HepG2 (cell line): ENCODE measurements around the gene ABHD12. TPM values are rescaled to one million over a fixed set of nuclear protein-coding genes. Genes with fewer than 3 reads are reported as not detected.
A peak's percentile ranks its signal among the peaks of the same experiment; 100 is the strongest.

ENCODE experiments used
- ATF7-NPFF ChIP-seq: sonication (generic); formaldehyde crosslinking; IDR thresholded peaks from 2 replicates; pipeline ENCODE4 v1.8.1; 2023; ENCODE audit warnings: mild to moderate bottlenecking, low read depth, missing genetic modification reagents, moderate library complexity
- CEBPG ChIP-seq: IDR thresholded peaks from 2 replicates; pipeline ENCODE4 v1.6.1; 2016
- CENPT ChIP-seq: sonication (generic); formaldehyde crosslinking; IDR thresholded peaks from 2 replicates; pipeline ENCODE4 v1.8.0; 2022; ENCODE audit warnings: low read depth, mild to moderate bottlenecking, moderate library complexity, missing genetic modification reagents
- ESRRA ChIP-seq: sonication (generic); formaldehyde crosslinking; IDR thresholded peaks from 2 replicates; pipeline ENCODE4 v1.5.1; 2020; ENCODE audit warnings: mild to moderate bottlenecking, low read depth, missing genetic modification reagents
- GTF3A ChIP-seq: sonication (generic); formaldehyde crosslinking; conservative IDR thresholded peaks from 2 replicates; pipeline ENCODE4 v1.4.0; 2020; ENCODE audit warnings: mild to moderate bottlenecking, missing genetic modification reagents
- MLLT10 ChIP-seq: sonication (generic); formaldehyde crosslinking; IDR thresholded peaks from 2 replicates; pipeline ENCODE4 v1.4.0; 2020; ENCODE audit warnings: missing genetic modification reagents
- NR2F6 ChIP-seq, 2 experiments: IDR thresholded peaks; 2 replicates each; pipeline ENCODE4 v1.6.1; 2016; ENCODE audit warnings: antibody characterized with exemption in 1 of 2, mild to moderate bottlenecking in 1 of 2
- RBM22 ChIP-seq: fragments of 200-400 bp; formaldehyde crosslinking; optimal IDR thresholded peaks from 2 replicates; pipeline ENCODE3; 2017; ENCODE audit warnings: mild to moderate bottlenecking, low read length, moderate library complexity
- SNAPC2 ChIP-seq: sonication (generic); formaldehyde crosslinking; IDR thresholded peaks from 2 replicates; pipeline ENCODE4 v1.8.1; 2022; ENCODE audit warnings: mild to moderate bottlenecking, missing genetic modification reagents
- TCF12 ChIP-seq, 2 experiments: fragments of 450-650 bp in 1 of 2; sonication (generic) in 1 of 2; formaldehyde crosslinking in 1 of 2; IDR thresholded peaks; 2 replicates each; pipeline versions ENCODE4 v1.6.1 to v1.8.0; 2017 to 2022; ENCODE audit warnings: antibody characterized with exemption in 1 of 2, mild to moderate bottlenecking in 1 of 2, missing genetic modification reagents in 1 of 2, moderate library complexity in 1 of 2
- ZFP41 ChIP-seq: sonication (generic); formaldehyde crosslinking; IDR thresholded peaks from 2 replicates; pipeline ENCODE4 v1.4.0; 2020; ENCODE audit warnings: mild to moderate bottlenecking, missing genetic modification reagents, borderline replicate concordance
- ZNF264 ChIP-seq: sonication (generic); formaldehyde crosslinking; IDR thresholded peaks from 2 replicates; pipeline ENCODE4 v1.4.0; 2020; ENCODE audit warnings: missing genetic modification reagents
- ZNF446 ChIP-seq: sonication (generic); formaldehyde crosslinking; IDR thresholded peaks from 2 replicates; pipeline ENCODE4 v1.5.0; 2020; ENCODE audit warnings: mild to moderate bottlenecking, missing genetic modification reagents
- ZNF773 ChIP-seq: sonication (generic); formaldehyde crosslinking; IDR thresholded peaks from 2 replicates; pipeline ENCODE4 v1.4.0; 2020; ENCODE audit warnings: missing genetic modification reagents, borderline replicate concordance
- polyA plus RNA-seq, 8 experiments: library from polyadenylated mRNA; depleted of rRNA in 3 of 8; stranded (reverse) in 7 of 8; unstranded in 1 of 8; fragments of >200 nt; fragmentation: Illumina TruSeq in 4 of 8; extraction: Trizol in 4 of 8; gene quantifications; 2 replicates each; pipeline versions ENCODE4 v1.2.1 to v1.2.3, GENCODE V29; 2011 to 2016; ENCODE audit warnings: low read depth in 4 of 8, missing spikeins in 1 of 8, mixed read lengths in 1 of 8; ENCODE audit not compliant: insufficient read depth in 1 of 8
- total RNA-seq, 5 experiments: library from RNA; depleted of rRNA; stranded (reverse); fragments of >200 nt; fragmentation: Illumina TruSeq; extraction: Trizol; gene quantifications; 2 replicates each; pipeline ENCODE4 v1.2.3, GENCODE V29; 2016; ENCODE audit warnings: low read depth in 1 of 5
- TF ChIP-seq, protein P1 (sequence below): sonication (generic); formaldehyde crosslinking; IDR thresholded peaks from 2 replicates; pipeline ENCODE4 v1.8.0; 2022; ENCODE audit warnings: missing genetic modification reagents, mild to moderate bottlenecking, moderate library complexity, borderline replicate concordance
- TF ChIP-seq, protein P2 (sequence below): sonication (generic); formaldehyde crosslinking; IDR thresholded peaks from 2 replicates; pipeline ENCODE4 v1.5.0; 2020; ENCODE audit warnings: missing genetic modification reagents
- TF ChIP-seq, protein P3 (sequence below): sonication (generic); formaldehyde crosslinking; IDR thresholded peaks from 2 replicates; pipeline ENCODE4 v1.8.1; 2023; ENCODE audit warnings: mild to moderate bottlenecking, missing genetic modification reagents
- TF ChIP-seq, protein P4 (sequence below): sonication (generic); formaldehyde crosslinking; IDR thresholded peaks from 2 replicates; pipeline ENCODE4 v1.5.0; 2020; ENCODE audit warnings: mild to moderate bottlenecking, missing genetic modification reagents

Gene ABHD12
- total and polyA plus RNA-seq, 2 of the 13 experiments (the other 11 are each of a cell fraction or from before 2014, with no cell fraction given): 23.5 to 72.1 TPM

DNA sequence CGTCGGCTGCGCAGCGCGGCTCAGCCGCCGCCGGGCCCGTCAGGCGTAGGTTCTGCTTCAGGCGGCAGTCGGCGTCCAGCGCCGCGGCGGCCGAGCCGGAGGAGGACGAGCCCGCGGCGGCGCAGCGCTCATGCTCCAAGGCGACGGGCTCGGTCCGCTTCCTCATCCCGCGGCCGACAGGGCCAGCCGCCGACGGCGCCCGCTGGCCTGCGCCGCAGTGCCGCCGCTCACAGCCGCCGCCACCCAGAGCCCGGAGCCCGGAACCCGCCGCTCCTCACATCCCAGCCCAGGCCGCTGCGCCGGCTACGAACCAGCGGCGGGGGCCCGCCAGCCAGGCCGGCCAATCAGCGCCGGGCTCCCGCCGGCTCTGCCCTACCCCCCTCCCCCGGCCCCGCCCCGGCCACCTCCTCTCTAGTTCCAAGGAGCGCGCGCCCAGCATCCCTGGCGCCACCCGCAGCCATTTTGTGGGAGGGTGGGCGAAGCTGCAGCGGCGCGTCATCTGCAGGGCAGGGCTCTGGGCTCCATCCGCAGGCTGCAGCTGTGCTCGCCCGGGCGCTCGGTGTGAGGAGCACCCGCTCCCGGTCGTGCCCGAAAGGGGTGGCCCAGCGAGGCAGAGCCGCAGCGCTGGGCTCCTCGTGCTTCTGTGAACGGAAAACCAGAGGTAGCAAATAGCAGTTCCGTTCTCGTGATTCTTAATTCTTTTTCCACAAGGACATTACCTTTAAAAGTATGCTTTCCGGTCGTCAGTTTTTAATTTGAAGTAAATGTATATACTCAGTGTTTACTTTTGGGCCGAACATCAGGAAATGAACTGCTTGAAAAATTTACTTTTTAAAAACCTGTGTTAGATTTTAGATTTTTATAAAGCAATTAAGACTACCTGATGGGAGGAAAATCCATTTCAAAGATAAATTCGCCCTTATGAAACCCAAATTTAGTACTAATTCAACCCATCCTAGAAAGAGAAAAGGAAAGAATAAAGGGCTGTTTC is at the start of gene ABHD12 (continued):
- TF ChIP-seq TCF12 (IDR thresholded peaks at IDR 0.05) (no peak), TCF12 (CRISPR knock-in tag; IDR thresholded peaks at IDR 0.05) (no peak; the same call in 1 of the 2 replicates), ZNF773 (CRISPR knock-in tag) (peak; percentile 58; the same call in 1 of the 2 replicates), ATF7-NPFF (CRISPR knock-in tag) (peak; percentile 92), RBM22 (no peak), MLLT10 (no peak), ZNF446 (CRISPR knock-in tag) (peak; percentile 73), CENPT (0 out of 2 replicates have a peak, but pooled peaks have one; percentile 77), ESRRA (CRISPR knock-in tag) (no peak; the same call in none of the 2 replicates), CEBPG (CRISPR knock-in tag) (peak; percentile 66), SNAPC2 (peak; percentile 86; the same call in 1 of the 2 replicates), NR2F6 (IDR thresholded peaks at IDR 0.05) (no peak), NR2F6 (CRISPR knock-in tag; IDR thresholded peaks at IDR 0.05) (peak; percentile 70), ZFP41 (CRISPR knock-in tag) (peak; percentile 70; the same call in 1 of the 2 replicates), GTF3A (peak; percentile 22; the same call in 1 of the 2 replicates), ZNF264 (CRISPR knock-in tag) (peak; percentile 88; the same call in 1 of the 2 replicates)
- TF ChIP-seq, protein P1, sequence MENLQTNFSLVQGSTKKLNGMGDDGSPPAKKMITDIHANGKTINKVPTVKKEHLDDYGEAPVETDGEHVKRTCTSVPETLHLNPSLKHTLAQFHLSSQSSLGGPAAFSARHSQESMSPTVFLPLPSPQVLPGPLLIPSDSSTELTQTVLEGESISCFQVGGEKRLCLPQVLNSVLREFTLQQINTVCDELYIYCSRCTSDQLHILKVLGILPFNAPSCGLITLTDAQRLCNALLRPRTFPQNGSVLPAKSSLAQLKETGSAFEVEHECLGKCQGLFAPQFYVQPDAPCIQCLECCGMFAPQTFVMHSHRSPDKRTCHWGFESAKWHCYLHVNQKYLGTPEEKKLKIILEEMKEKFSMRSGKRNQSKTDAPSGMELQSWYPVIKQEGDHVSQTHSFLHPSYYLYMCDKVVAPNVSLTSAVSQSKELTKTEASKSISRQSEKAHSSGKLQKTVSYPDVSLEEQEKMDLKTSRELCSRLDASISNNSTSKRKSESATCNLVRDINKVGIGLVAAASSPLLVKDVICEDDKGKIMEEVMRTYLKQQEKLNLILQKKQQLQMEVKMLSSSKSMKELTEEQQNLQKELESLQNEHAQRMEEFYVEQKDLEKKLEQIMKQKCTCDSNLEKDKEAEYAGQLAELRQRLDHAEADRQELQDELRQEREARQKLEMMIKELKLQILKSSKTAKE: peak; percentile 33; the same call in 1 of the 2 replicates
- TF ChIP-seq, protein P2, sequence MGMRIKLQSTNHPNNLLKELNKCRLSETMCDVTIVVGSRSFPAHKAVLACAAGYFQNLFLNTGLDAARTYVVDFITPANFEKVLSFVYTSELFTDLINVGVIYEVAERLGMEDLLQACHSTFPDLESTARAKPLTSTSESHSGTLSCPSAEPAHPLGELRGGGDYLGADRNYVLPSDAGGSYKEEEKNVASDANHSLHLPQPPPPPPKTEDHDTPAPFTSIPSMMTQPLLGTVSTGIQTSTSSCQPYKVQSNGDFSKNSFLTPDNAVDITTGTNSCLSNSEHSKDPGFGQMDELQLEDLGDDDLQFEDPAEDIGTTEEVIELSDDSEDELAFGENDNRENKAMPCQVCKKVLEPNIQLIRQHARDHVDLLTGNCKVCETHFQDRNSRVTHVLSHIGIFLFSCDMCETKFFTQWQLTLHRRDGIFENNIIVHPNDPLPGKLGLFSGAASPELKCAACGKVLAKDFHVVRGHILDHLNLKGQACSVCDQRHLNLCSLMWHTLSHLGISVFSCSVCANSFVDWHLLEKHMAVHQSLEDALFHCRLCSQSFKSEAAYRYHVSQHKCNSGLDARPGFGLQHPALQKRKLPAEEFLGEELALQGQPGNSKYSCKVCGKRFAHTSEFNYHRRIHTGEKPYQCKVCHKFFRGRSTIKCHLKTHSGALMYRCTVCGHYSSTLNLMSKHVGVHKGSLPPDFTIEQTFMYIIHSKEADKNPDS (CRISPR knock-in tag): no peak
- TF ChIP-seq, protein P3, sequence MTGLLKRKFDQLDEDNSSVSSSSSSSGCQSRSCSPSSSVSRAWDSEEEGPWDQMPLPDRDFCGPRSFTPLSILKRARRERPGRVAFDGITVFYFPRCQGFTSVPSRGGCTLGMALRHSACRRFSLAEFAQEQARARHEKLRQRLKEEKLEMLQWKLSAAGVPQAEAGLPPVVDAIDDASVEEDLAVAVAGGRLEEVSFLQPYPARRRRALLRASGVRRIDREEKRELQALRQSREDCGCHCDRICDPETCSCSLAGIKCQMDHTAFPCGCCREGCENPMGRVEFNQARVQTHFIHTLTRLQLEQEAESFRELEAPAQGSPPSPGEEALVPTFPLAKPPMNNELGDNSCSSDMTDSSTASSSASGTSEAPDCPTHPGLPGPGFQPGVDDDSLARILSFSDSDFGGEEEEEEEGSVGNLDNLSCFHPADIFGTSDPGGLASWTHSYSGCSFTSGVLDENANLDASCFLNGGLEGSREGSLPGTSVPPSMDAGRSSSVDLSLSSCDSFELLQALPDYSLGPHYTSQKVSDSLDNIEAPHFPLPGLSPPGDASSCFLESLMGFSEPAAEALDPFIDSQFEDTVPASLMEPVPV (CRISPR knock-in tag): peak; percentile 82
- TF ChIP-seq, protein P4, sequence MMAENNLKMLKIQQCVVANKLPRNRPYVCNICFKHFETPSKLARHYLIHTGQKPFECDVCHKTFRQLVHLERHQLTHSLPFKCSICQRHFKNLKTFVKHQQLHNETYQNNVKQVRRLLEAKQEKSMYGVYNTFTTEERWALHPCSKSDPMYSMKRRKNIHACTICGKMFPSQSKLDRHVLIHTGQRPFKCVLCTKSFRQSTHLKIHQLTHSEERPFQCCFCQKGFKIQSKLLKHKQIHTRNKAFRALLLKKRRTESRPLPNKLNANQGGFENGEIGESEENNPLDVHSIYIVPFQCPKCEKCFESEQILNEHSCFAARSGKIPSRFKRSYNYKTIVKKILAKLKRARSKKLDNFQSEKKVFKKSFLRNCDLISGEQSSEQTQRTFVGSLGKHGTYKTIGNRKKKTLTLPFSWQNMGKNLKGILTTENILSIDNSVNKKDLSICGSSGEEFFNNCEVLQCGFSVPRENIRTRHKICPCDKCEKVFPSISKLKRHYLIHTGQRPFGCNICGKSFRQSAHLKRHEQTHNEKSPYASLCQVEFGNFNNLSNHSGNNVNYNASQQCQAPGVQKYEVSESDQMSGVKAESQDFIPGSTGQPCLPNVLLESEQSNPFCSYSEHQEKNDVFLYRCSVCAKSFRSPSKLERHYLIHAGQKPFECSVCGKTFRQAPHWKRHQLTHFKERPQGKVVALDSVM (CRISPR knock-in tag): 0 out of 2 replicates have a peak, but pooled peaks have one; percentile 20
